Measurements from ENCODE around the gene CKAP2L.

CKAP2L gene

DNA sequence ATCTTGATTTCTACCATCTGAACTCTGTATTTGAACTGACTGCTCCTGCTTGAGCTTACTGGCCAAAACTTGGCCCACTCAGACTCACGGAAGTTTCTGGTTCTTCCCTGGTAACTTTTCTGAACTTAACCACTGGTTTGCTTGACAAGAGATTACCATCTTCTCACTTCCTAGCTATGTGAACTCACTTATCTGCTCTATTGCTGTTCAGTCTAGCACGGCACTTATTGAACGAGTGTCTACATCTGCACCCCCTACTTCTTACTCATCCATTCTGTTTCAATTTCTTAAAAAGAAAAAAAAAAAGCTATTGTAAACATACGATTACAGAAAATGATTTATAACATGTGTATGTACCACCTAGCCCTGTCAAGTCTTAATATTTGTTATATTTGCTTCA, 9.0 kb downstream of the CKAP2L start:
- Histone ChIP-seq H3K36me3 (replicated peaks; ENCODE audit: low read depth, low read length) (peaks cover 80% of the 10 kb centered on the region), H3K4me1 (ENCODE audit: low read length) (no peaks in the 10 kb centered on the region)

DNA sequence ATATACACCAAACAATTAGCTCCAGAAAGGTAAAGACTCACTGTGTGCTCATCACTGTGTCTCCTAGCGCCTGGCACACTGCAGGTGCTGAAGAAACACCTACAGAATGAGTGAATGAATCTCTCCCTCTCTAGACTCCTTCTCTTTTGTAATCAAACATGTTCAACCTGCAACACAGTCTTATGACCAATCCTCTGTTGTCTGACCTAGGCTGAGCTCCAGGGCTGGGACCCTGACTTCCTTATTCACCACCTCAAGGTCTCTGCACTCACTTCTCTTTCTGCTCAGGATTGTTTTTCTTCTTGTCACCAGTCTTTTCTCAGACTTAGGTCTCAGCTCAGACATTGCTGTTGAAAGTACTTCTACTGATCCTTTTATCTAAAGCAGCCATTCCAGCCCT, 9.8 kb downstream of the CKAP2L start:
- Histone ChIP-seq H3K79me2 (ENCODE audit: low read length) (no peaks in the 10 kb centered on the region), H3K4me2 (ENCODE audit: low read length) (no peak overlapping the region), H4K20me1 (ENCODE audit: insufficient read depth, low read length) (0 out of 2 replicates have a peak, but pooled peaks cover 4% of the 10 kb centered on the region), H3K36me3 (replicated peaks; ENCODE audit: low read depth, low read length) (peaks cover 81% of the 10 kb centered on the region), H3K27ac (ENCODE audit: low read length) (no peak overlapping the region), H3K4me3 (ENCODE audit: low read length) (no peak overlapping the region), H3K27me3 (ENCODE audit: low read depth, low read length) (no peaks in the 10 kb centered on the region), H3K9ac (ENCODE audit: low read length) (no peak overlapping the region), H3K4me1 (ENCODE audit: low read length) (no peaks in the 10 kb centered on the region), H2AFZ (ENCODE audit: low read depth, low read length) (no peak overlapping the region), H3K9me3 (ENCODE audit: insufficient read depth, low read length) (no peaks in the 10 kb centered on the region)
- TF ChIP-seq EZH2phosphoT487 (IDR thresholded peaks at IDR 0.05; ENCODE audit: low read depth): no peak
- TF ChIP-seq, protein P1, sequence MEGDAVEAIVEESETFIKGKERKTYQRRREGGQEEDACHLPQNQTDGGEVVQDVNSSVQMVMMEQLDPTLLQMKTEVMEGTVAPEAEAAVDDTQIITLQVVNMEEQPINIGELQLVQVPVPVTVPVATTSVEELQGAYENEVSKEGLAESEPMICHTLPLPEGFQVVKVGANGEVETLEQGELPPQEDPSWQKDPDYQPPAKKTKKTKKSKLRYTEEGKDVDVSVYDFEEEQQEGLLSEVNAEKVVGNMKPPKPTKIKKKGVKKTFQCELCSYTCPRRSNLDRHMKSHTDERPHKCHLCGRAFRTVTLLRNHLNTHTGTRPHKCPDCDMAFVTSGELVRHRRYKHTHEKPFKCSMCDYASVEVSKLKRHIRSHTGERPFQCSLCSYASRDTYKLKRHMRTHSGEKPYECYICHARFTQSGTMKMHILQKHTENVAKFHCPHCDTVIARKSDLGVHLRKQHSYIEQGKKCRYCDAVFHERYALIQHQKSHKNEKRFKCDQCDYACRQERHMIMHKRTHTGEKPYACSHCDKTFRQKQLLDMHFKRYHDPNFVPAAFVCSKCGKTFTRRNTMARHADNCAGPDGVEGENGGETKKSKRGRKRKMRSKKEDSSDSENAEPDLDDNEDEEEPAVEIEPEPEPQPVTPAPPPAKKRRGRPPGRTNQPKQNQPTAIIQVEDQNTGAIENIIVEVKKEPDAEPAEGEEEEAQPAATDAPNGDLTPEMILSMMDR (IDR thresholded peaks at IDR 0.05; ENCODE audit: low read depth, low read length): no peak

More for the DNA sequence above, 9.0 kb downstream of the CKAP2L start:
- H3K27ac ChIP-seq (ENCODE audit: low read length): no peak overlapping the region
- no peak overlapping the region for H3K4me2 ChIP-seq (ENCODE audit: low read length)
- no peak overlapping the region for H3K4me3 ChIP-seq (ENCODE audit: low read length)
- no peak overlapping the region for H3K9ac ChIP-seq (ENCODE audit: low read length)
- H3K9me3 ChIP-seq (ENCODE audit: insufficient read depth, low read length): no peaks in the 10 kb centered on the region
- no peaks in the 10 kb centered on the region for H3K79me2 ChIP-seq (ENCODE audit: low read length)
- H2AFZ ChIP-seq (ENCODE audit: low read depth, low read length): no peak overlapping the region
- no peaks in the 10 kb centered on the region for H3K27me3 ChIP-seq (ENCODE audit: low read depth, low read length)
- TF ChIP-seq, protein P1 (IDR thresholded peaks at IDR 0.05; ENCODE audit: low read depth, low read length): no peak
- no peak for TF ChIP-seq EZH2phosphoT487 (IDR thresholded peaks at IDR 0.05; ENCODE audit: low read depth)
- H4K20me1 ChIP-seq (ENCODE audit: insufficient read depth, low read length): 0 out of 2 replicates have a peak, but pooled peaks cover 4% of the 10 kb centered on the region

DNA sequence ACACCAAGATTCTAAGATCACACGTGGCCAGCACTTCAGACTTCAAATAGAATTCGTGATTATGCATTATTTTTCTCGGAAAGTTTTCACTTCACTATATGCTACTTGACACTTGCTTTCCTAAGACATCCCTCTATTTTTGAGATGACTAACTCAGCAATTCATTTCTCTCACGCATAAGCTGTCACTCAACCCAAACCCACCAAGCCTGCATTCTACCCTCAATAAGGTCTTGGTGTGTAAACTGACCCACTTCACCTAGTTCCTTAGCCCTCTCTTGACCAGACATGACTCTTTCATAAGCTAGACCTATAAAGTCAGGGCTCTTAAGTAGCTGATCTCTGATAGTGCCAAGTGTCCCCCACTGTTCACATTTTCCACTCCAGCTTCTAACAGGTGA, 11.7 kb downstream of the CKAP2L start:
- H3K4me2 ChIP-seq (ENCODE audit: low read length): no peak overlapping the region
- peaks cover 2% of the 10 kb centered on the region; the same call in 1 of the 2 replicates for H3K79me2 ChIP-seq (ENCODE audit: low read length)
- H3K4me1 ChIP-seq (ENCODE audit: low read length): no peaks in the 10 kb centered on the region
- no peak for TF ChIP-seq EZH2phosphoT487 (IDR thresholded peaks at IDR 0.05; ENCODE audit: low read depth)
- TF ChIP-seq, protein P1 (IDR thresholded peaks at IDR 0.05; ENCODE audit: low read depth, low read length): no peak
- H4K20me1 ChIP-seq (ENCODE audit: insufficient read depth, low read length): 0 out of 2 replicates have a peak, but pooled peaks cover 4% of the 10 kb centered on the region
- H3K9ac ChIP-seq (ENCODE audit: low read length): no peak overlapping the region
- no peak overlapping the region for H2AFZ ChIP-seq (ENCODE audit: low read depth, low read length)
- H3K27ac ChIP-seq (ENCODE audit: low read length): no peak overlapping the region
- H3K9me3 ChIP-seq (ENCODE audit: insufficient read depth, low read length): no peaks in the 10 kb centered on the region
- H3K27me3 ChIP-seq (ENCODE audit: low read depth, low read length): no peaks in the 10 kb centered on the region
- H3K36me3 ChIP-seq (replicated peaks; ENCODE audit: low read depth, low read length): peaks cover 68% of the 10 kb centered on the region
- H3K4me3 ChIP-seq (ENCODE audit: low read length): no peak overlapping the region

DNA sequence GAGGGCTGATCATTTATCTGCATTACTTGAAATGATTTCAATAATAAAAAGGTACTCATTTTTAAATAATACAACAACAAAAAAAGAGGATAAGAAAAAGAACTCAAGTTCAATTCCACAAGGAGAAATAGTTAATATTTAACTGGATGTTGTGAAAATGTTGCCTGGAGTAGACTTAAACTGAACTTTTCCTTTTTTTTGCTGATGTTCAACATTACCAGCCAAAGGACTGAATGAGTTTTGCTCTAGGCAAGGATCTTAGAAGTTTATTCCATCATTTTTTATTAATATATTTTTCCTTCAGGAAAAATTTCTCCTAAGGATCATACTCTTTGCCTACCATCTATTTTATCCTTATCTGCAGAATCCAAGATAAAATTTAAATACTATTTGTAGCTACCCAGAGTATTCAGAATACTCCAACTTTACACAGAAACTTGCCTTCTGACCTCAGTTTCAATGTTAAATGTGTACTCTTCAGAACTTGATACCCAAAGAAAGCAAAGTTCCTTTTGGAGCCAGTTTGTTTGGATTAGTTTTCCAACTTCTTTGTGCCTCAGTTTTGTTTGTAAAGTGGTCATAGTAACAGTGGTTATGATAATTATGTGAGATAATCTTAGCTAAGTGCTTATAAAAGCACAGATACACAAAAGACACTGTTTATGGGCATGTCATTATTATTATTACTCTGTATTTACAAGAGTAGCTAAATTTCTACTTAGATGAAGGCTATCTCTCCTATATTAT, 12.8 kb downstream of the CKAP2L start:
- TF ChIP-seq, protein P1 (IDR thresholded peaks at IDR 0.05; ENCODE audit: low read depth, low read length): no peak
- no peak for TF ChIP-seq EZH2phosphoT487 (IDR thresholded peaks at IDR 0.05; ENCODE audit: low read depth)
- Histone ChIP-seq H3K79me2 (ENCODE audit: low read length) (peaks cover 5% of the 10 kb centered on the region; the same call in 1 of the 2 replicates), H2AFZ (ENCODE audit: low read depth, low read length) (no peak overlapping the region), H3K36me3 (replicated peaks; ENCODE audit: low read depth, low read length) (peaks cover 66% of the 10 kb centered on the region), H3K4me1 (ENCODE audit: low read length) (no peaks in the 10 kb centered on the region), H3K27me3 (ENCODE audit: low read depth, low read length) (no peaks in the 10 kb centered on the region), H3K9ac (ENCODE audit: low read length) (no peak overlapping the region), H4K20me1 (ENCODE audit: insufficient read depth, low read length) (0 out of 2 replicates have a peak, but pooled peaks cover 4% of the 10 kb centered on the region), H3K4me2 (ENCODE audit: low read length) (no peak overlapping the region), H3K4me3 (ENCODE audit: low read length) (no peak overlapping the region), H3K9me3 (ENCODE audit: insufficient read depth, low read length) (no peaks in the 10 kb centered on the region), H3K27ac (ENCODE audit: low read length) (no peak overlapping the region)

Data from OCI-LY3 (cell line).